Measurements from ENCODE around the gene IL1RAPL2. TPM values are rescaled to one million over a fixed set of nuclear protein-coding genes. Genes with fewer than 3 reads are reported as not detected.

IL1RAPL2 gene
- total RNA-seq, 4 donors from 2014 or later, result not detected

DNA sequence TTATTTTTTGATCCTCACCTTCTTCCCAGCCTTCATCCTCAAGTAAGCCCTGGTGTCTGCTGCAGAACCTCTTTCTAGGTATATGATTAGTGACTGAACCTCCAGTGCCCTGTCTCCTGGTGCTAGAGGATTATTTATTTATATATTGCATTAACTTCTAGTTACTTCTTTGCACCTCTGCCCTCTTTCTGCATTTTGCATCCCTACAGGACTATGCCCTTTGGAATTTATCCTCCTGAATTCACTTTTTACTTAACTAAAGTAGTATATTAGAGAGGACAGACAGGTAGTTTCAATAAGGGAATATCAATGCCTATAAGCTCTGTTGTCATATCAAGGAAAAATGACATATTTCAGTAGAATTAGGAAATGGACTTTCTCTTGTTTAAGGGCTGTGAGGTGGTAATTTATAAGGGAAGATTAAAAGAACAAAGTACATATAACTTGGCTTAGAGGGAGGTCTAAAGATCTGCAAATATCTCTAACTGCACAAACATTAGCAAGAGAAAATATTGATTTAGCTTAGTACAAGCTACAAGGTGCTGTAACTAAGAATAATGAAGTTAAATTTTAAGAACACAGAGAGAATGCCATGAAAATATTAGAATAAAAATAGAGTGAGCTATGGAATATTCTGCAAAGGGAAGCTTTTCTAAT lies 472.8 kb downstream of the IL1RAPL2 start:
- no peaks in the 10 kb centered on the region for H3K27me3 ChIP-seq

DNA sequence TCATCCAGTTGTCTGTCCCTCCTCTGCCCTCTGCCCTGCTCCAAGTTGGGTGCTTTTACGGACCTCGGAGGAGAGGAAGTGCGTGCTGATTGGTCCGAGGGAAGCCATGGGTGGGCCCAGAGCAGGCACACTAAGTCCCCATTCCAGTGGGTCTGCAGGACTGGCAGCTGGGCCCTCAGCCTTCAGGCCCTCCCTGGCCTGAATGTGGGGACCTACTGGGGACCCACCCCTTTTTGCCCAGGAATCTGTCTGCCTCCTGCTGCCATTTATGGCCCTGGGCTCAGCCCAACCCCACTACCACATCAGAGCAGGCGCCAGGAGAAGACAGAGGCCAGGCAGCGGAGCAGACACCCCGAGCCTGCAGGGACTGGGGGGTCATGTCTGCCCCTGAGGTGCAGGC lies 484.9 kb downstream of the IL1RAPL2 start:
- no peaks in the 10 kb centered on the region for H3K9me3 ChIP-seq

More for the DNA sequence above, 472.8 kb downstream of the IL1RAPL2 start:
- no peak for DNase-seq
- Histone ChIP-seq H3K4me1 (no peaks in the 10 kb centered on the region), H3K36me3 (no peaks in the 10 kb centered on the region), H3K4me3 (no peak overlapping the region), H3K9me3 (no peaks in the 10 kb centered on the region), H3K27ac (no peak overlapping the region)
- TF ChIP-seq, protein P1, sequence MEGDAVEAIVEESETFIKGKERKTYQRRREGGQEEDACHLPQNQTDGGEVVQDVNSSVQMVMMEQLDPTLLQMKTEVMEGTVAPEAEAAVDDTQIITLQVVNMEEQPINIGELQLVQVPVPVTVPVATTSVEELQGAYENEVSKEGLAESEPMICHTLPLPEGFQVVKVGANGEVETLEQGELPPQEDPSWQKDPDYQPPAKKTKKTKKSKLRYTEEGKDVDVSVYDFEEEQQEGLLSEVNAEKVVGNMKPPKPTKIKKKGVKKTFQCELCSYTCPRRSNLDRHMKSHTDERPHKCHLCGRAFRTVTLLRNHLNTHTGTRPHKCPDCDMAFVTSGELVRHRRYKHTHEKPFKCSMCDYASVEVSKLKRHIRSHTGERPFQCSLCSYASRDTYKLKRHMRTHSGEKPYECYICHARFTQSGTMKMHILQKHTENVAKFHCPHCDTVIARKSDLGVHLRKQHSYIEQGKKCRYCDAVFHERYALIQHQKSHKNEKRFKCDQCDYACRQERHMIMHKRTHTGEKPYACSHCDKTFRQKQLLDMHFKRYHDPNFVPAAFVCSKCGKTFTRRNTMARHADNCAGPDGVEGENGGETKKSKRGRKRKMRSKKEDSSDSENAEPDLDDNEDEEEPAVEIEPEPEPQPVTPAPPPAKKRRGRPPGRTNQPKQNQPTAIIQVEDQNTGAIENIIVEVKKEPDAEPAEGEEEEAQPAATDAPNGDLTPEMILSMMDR (IDR thresholded peaks at IDR 0.05), result no peak
- TF ChIP-seq POLR2A (IDR thresholded peaks at IDR 0.05), result no peak

DNA sequence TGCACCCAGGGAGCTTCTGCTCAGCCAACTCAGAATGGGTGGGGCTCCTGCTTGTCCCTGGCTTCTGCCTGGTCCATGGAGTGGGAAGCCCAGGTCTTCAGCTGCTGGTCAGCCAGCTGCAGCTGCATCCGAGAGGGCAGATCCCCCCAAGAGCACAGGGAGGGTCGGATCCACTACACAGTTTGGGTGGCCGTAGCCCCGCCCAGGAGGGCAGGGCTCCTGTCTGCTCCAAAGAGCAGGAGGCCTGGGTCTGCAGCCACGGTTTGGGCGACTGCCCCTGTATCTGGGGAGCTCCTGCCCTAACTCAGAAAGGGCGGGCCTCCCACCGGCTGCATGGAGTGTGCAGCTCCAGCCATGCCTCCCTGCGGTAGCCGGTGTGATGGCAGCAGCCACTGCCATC lies 485.4 kb downstream of the IL1RAPL2 start:
- DNase-seq, result no peak
- Histone ChIP-seq H3K27ac (no peak overlapping the region), H3K27me3 (no peaks in the 10 kb centered on the region), H3K4me3 (no peak overlapping the region), H3K36me3 (no peaks in the 10 kb centered on the region), H3K4me1 (no peaks in the 10 kb centered on the region), H3K9me3 (no peaks in the 10 kb centered on the region)
- TF ChIP-seq, protein P1 (IDR thresholded peaks at IDR 0.05), result no peak
- TF ChIP-seq POLR2A (IDR thresholded peaks at IDR 0.05), result no peak

More for the DNA sequence above, 484.9 kb downstream of the IL1RAPL2 start:
- H3K4me3 ChIP-seq, result no peak overlapping the region
- no peaks in the 10 kb centered on the region for H3K27me3 ChIP-seq
- DNase-seq, result no peak
- no peak overlapping the region for H3K27ac ChIP-seq
- no peaks in the 10 kb centered on the region for H3K4me1 ChIP-seq
- TF ChIP-seq, protein P1 (IDR thresholded peaks at IDR 0.05), result no peak
- no peak for TF ChIP-seq POLR2A (IDR thresholded peaks at IDR 0.05)
- no peaks in the 10 kb centered on the region for H3K36me3 ChIP-seq

DNA sequence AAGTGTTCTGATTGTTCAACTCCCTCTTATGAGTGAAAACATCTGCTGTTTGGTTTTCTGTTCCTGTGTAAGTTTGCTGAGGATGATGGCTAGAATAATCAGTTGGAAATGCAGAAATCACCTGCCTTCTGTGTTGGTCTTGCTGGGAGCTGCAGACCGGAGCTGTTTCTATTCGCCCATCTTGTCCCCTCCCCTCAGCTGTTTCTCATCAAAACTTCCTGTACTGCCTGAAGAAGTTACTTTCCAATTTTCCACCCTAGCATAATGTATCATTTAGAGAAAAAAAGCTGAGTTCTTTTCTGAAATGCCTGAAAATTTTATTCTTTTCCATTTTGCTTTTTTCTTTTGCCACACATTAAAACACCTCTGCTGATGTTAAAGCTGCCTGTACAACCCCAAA lies 486.9 kb downstream of the IL1RAPL2 start:
- no peak for TF ChIP-seq POLR2A (IDR thresholded peaks at IDR 0.05)
- TF ChIP-seq, protein P1 (IDR thresholded peaks at IDR 0.05), result no peak
- H3K9me3 ChIP-seq, result no peaks in the 10 kb centered on the region
- no peaks in the 10 kb centered on the region for H3K27me3 ChIP-seq
- H3K27ac ChIP-seq, result no peak overlapping the region
- no peaks in the 10 kb centered on the region for H3K4me1 ChIP-seq
- no peak overlapping the region for H3K4me3 ChIP-seq
- no peaks in the 10 kb centered on the region for H3K36me3 ChIP-seq
- no peak for DNase-seq

DNA sequence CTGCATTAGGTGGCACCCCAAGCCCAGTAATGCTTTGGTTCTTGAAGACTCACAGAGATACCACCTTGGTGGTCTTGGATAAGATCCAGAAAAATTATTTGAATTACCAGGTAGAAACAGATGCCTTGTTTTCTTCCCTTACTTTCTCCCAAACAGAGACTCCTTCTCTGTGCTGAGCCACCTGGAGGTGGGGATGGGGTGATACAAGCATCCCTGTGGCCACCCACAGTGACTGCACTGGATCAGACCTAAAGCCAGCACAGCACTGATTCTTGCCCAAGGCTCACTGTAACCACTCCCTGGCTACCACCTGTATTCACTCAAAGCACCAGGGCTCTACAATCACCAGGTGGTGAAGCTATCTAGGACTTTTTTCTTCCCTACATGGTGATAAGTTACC lies 497.7 kb downstream of the IL1RAPL2 start:
- Histone ChIP-seq H3K4me1 (no peaks in the 10 kb centered on the region), H3K4me3 (no peak overlapping the region), H3K27me3 (no peaks in the 10 kb centered on the region), H3K36me3 (no peaks in the 10 kb centered on the region), H3K9me3 (no peaks in the 10 kb centered on the region), H3K27ac (no peak overlapping the region)
- DNase-seq, result no peak
- no peak for TF ChIP-seq POLR2A (IDR thresholded peaks at IDR 0.05)
- TF ChIP-seq, protein P1 (IDR thresholded peaks at IDR 0.05), result no peak
